HS-27A (cell line): ENCODE data around the gene WDFY3.

Experiments used
- DNase-seq: peaks from one replicate; pipeline ENCODE4 v3.0.0-alpha.2; 2012; ENCODE audit warnings: low read depth, missing footprints

Gene WDFY3

GRCh38 chr4:84792366-84793301 is 173.9 kb downstream of the WDFY3 start:
- DNase-seq = no peak

- no peak for DNase-seq
These were observed 175.5 kb downstream of the WDFY3 start for GRCh38 chr4:84790769-84791565.

- DNase-seq = no peak
These were observed 180.0 kb downstream of the WDFY3 start for GRCh38 chr4:84786478-84786877.

GRCh38 chr4:84782517-84782916 is 184.0 kb downstream of the WDFY3 start:
- DNase-seq = no peak

GRCh38 chr4:84780719-84781118 is 185.8 kb downstream of the WDFY3 start:
- no peak for DNase-seq

GRCh38 chr4:84778041-84778440 is 188.4 kb downstream of the WDFY3 start:
- no peak for DNase-seq

GRCh38 chr4:84767168-84767567 is 199.3 kb downstream of the WDFY3 start:
- DNase-seq = no peak

GRCh38 chr4:84753321-84753972 is 213.0 kb downstream of the WDFY3 start:
- no peak for DNase-seq

GRCh38 chr4:84751707-84752106 is 214.8 kb downstream of the WDFY3 start:
- DNase-seq = no peak

- no peak for DNase-seq
These were observed 215.6 kb downstream of the WDFY3 start for GRCh38 chr4:84750960-84751283.

- DNase-seq = peak; percentile 22
These were observed 216.1 kb downstream of the WDFY3 start for GRCh38 chr4:84750260-84750959.

GRCh38 chr4:84740057-84740456 is 226.4 kb downstream of the WDFY3 start:
- DNase-seq = no peak

- DNase-seq = no peak
These were observed 227.9 kb downstream of the WDFY3 start for GRCh38 chr4:84738622-84739021.

- DNase-seq = no peak
These were observed 228.8 kb downstream of the WDFY3 start for GRCh38 chr4:84737656-84738055.

GRCh38 chr4:84734037-84734436 is 232.5 kb downstream of the WDFY3 start:
- DNase-seq = no peak

GRCh38 chr4:84733343-84734033 is 233.0 kb downstream of the WDFY3 start:
- DNase-seq = no peak

GRCh38 chr4:84730375-84730774 is 236.1 kb downstream of the WDFY3 start:
- DNase-seq = no peak

GRCh38 chr4:84727491-84727890 is 239.0 kb downstream of the WDFY3 start:
- no peak for DNase-seq

GRCh38 chr4:84726356-84726755 is 240.1 kb downstream of the WDFY3 start:
- no peak for DNase-seq

GRCh38 chr4:84722720-84723119 is 243.8 kb downstream of the WDFY3 start:
- no peak for DNase-seq

GRCh38 chr4:84719115-84719514 is 247.4 kb downstream of the WDFY3 start:
- DNase-seq = no peak
